NCI-H2196 (cell line): ENCODE results near the gene CACNA2D3.

Experiments used
- DNase-seq: peaks from one replicate; lab custom pipeline; 2025; ENCODE audit not compliant: unreplicated experiment; lab: John Stamatoyannopoulos, UW

CACNA2D3 gene

GRCh38 chr3:54826251-54826691, 703.9 kb downstream of the CACNA2D3 start:
- DNase-seq = no peak

GRCh38 chr3:54827056-54827687, 704.8 kb downstream of the CACNA2D3 start:
- no peak for DNase-seq

GRCh38 chr3:54827776-54828175, 705.4 kb downstream of the CACNA2D3 start:
- DNase-seq = no peak

- DNase-seq = no peak
Measured at GRCh38 chr3:54830658-54831057, 708.3 kb downstream of the CACNA2D3 start.

- no peak for DNase-seq
Measured at GRCh38 chr3:54831112-54831511, 708.8 kb downstream of the CACNA2D3 start.

- DNase-seq = no peak
Measured at GRCh38 chr3:54832876-54833275, 710.5 kb downstream of the CACNA2D3 start.

- DNase-seq = no peak
Measured at GRCh38 chr3:54835701-54836100, 713.3 kb downstream of the CACNA2D3 start.

- DNase-seq = no peak
Measured at GRCh38 chr3:54836871-54837270, 714.5 kb downstream of the CACNA2D3 start.

- peak; percentile 0 for DNase-seq
Measured at GRCh38 chr3:54837964-54838363, 715.6 kb downstream of the CACNA2D3 start.

GRCh38 chr3:54841471-54841870, 719.1 kb downstream of the CACNA2D3 start:
- DNase-seq = no peak

- DNase-seq = no peak
Measured at GRCh38 chr3:54843352-54843751, 721.0 kb downstream of the CACNA2D3 start.

GRCh38 chr3:54844211-54844610, 721.9 kb downstream of the CACNA2D3 start:
- DNase-seq = no peak

- no peak for DNase-seq
Measured at GRCh38 chr3:54845011-54845410, 722.7 kb downstream of the CACNA2D3 start.

- DNase-seq = no peak
Measured at GRCh38 chr3:54845551-54845950, 723.2 kb downstream of the CACNA2D3 start.

- no peak for DNase-seq
Measured at GRCh38 chr3:54846119-54846518, 723.8 kb downstream of the CACNA2D3 start.

GRCh38 chr3:54847361-54847760, 725.0 kb downstream of the CACNA2D3 start:
- no peak for DNase-seq

GRCh38 chr3:54849360-54849759, 727.0 kb downstream of the CACNA2D3 start:
- no peak for DNase-seq

- DNase-seq = no peak
Measured at GRCh38 chr3:54850484-54851018, 728.2 kb downstream of the CACNA2D3 start.

- peak; percentile 43 for DNase-seq
Measured at GRCh38 chr3:54853573-54854404, 731.4 kb downstream of the CACNA2D3 start.

GRCh38 chr3:54856271-54856670, 733.9 kb downstream of the CACNA2D3 start:
- DNase-seq = peak; percentile 1

GRCh38 chr3:54857343-54857742, 735.0 kb downstream of the CACNA2D3 start:
- no peak for DNase-seq
